Measurements from ENCODE around the gene FGF5. TPM values are rescaled to one million over a fixed set of nuclear protein-coding genes. Genes with fewer than 3 reads are reported as not detected.

The FGF5 gene
- total RNA-seq, 1 donor from 2014 or later, result not detected

GRCh38 chr4:80295336-80295735 lies 28.9 kb downstream of the FGF5 start:
- no peaks in the 10 kb centered on the region for H3K27me3 ChIP-seq
- ATAC-seq (no peak), DNase-seq (no peak)
- H3K36me3 ChIP-seq, result no peaks in the 10 kb centered on the region
- no peak for TF ChIP-seq CTCF (IDR thresholded peaks at IDR 0.05)
- no peak overlapping the region for H3K27ac ChIP-seq
- no peaks in the 10 kb centered on the region for H3K4me1 ChIP-seq
- H3K9me3 ChIP-seq, result no peaks in the 10 kb centered on the region
- intact Hi-C loops (cut with DNase I), result no loop called here
- H3K4me3 ChIP-seq, result no peak overlapping the region

- TF ChIP-seq CTCF (IDR thresholded peaks at IDR 0.05), result no peak
- no peaks in the 10 kb centered on the region for H3K36me3 ChIP-seq
- ATAC-seq (no peak), DNase-seq (no peak)
- no peaks in the 10 kb centered on the region for H3K4me1 ChIP-seq
- H3K9me3 ChIP-seq, result no peaks in the 10 kb centered on the region
- H3K27me3 ChIP-seq, result no peaks in the 10 kb centered on the region
- intact Hi-C loops (cut with DNase I), result no loop called here
- H3K27ac ChIP-seq, result no peak overlapping the region
- H3K4me3 ChIP-seq, result no peak overlapping the region
Measured at GRCh38 chr4:80295826-80296225, 29.4 kb downstream of the FGF5 start.

- no peaks in the 10 kb centered on the region for H3K4me1 ChIP-seq
- no peaks in the 10 kb centered on the region for H3K9me3 ChIP-seq
- no peaks in the 10 kb centered on the region for H3K27me3 ChIP-seq
- ATAC-seq (no peak), DNase-seq (no peak)
- no peak overlapping the region for H3K4me3 ChIP-seq
- intact Hi-C loops (cut with DNase I), result no loop called here
- no peak overlapping the region for H3K27ac ChIP-seq
- H3K36me3 ChIP-seq, result no peaks in the 10 kb centered on the region
- TF ChIP-seq CTCF (IDR thresholded peaks at IDR 0.05), result no peak
Measured at GRCh38 chr4:80301884-80302283, 35.4 kb downstream of the FGF5 start.

- H3K27ac ChIP-seq, result no peak overlapping the region
- H3K36me3 ChIP-seq, result no peaks in the 10 kb centered on the region
- H3K27me3 ChIP-seq, result no peaks in the 10 kb centered on the region
- intact Hi-C loops (cut with DNase I), result no loop called here
- ATAC-seq (no peak), DNase-seq (no peak)
- no peak overlapping the region for H3K4me3 ChIP-seq
- TF ChIP-seq CTCF (IDR thresholded peaks at IDR 0.05), result no peak
- H3K4me1 ChIP-seq, result no peaks in the 10 kb centered on the region
- H3K9me3 ChIP-seq, result no peaks in the 10 kb centered on the region
Measured at GRCh38 chr4:80302616-80303223, 36.3 kb downstream of the FGF5 start.

- no peaks in the 10 kb centered on the region for H3K4me1 ChIP-seq
- DNase-seq, result no peak
- no peaks in the 10 kb centered on the region for H3K9me3 ChIP-seq
- no peaks in the 10 kb centered on the region for H3K36me3 ChIP-seq
- no peak overlapping the region for H3K27ac ChIP-seq
- H3K27me3 ChIP-seq, result no peaks in the 10 kb centered on the region
- intact Hi-C loops (cut with DNase I), result no loop called here
- H3K4me3 ChIP-seq, result no peak overlapping the region
- no peak for ATAC-seq
- TF ChIP-seq CTCF (IDR thresholded peaks at IDR 0.05), result no peak
Measured at GRCh38 chr4:80305466-80305865, 39.0 kb downstream of the FGF5 start.

GRCh38 chr4:80306260-80306659 lies 39.8 kb downstream of the FGF5 start:
- intact Hi-C loops (cut with DNase I), result no loop called here
- H3K9me3 ChIP-seq, result no peaks in the 10 kb centered on the region
- H3K27ac ChIP-seq, result no peak overlapping the region
- DNase-seq (no peak), ATAC-seq (no peak)
- H3K36me3 ChIP-seq, result no peaks in the 10 kb centered on the region
- no peaks in the 10 kb centered on the region for H3K4me1 ChIP-seq
- no peaks in the 10 kb centered on the region for H3K27me3 ChIP-seq
- no peak overlapping the region for H3K4me3 ChIP-seq
- no peak for TF ChIP-seq CTCF (IDR thresholded peaks at IDR 0.05)
